Measurements from ENCODE around the gene SLC33A1.
"Not testable (repeated sequence)": the region's sequence is repeated elsewhere in the genome, so short reads cannot be mapped to it uniquely, and the experiment has no call there.

SLC33A1 gene

GRCh38 chr3:155853214-155854140, 750 bp downstream of the SLC33A1 start:
- CTCF ChIA-PET: interaction anchor here (0.6 to 1.0 kb wide), 2 partner anchors 16 to 1318 kb away, joined by 3 to 4 read pairs; no protein-coding TSS in a partner anchor
- POLR2A ChIA-PET: interaction anchor here (1.8 to 2.1 kb wide), 2 partner anchors 16 to 48 kb away, joined by 11 to 12 read pairs; partner anchors contain the start of genes C3orf33 and GMPS
- TF ChIP-seq ARNT (IDR thresholded peaks at IDR 0.05) (no peak), CTBP1 (IDR thresholded peaks at IDR 0.05; ENCODE audit: borderline replicate concordance) (no peak), TARDBP (IDR thresholded peaks at IDR 0.05) (no peak), ZNF384 (IDR thresholded peaks at IDR 0.05) (no peak), SUZ12 (IDR thresholded peaks at IDR 0.05) (no peak), BHLHE40 (IDR thresholded peaks at IDR 0.05; ENCODE audit: borderline replicate concordance) (no peak), SP1 (IDR thresholded peaks at IDR 0.05) (no peak), LEF1 (IDR thresholded peaks at IDR 0.05; ENCODE audit: borderline replicate concordance) (no peak), NFRKB (IDR thresholded peaks at IDR 0.05) (no peak), FOXA1 (IDR thresholded peaks at IDR 0.05) (no peak), L3MBTL2 (conservative IDR thresholded peaks at IDR 0.05) (no peak), FOXM1 (IDR thresholded peaks at IDR 0.05; ENCODE audit: borderline replicate concordance) (no peak), FOXK2 (IDR thresholded peaks at IDR 0.05) (no peak), ELF4 (IDR thresholded peaks at IDR 0.05) (no peak), HDGF (IDR thresholded peaks at IDR 0.05; ENCODE audit: borderline replicate concordance) (no peak)
- TF ChIP-seq, protein P1, sequence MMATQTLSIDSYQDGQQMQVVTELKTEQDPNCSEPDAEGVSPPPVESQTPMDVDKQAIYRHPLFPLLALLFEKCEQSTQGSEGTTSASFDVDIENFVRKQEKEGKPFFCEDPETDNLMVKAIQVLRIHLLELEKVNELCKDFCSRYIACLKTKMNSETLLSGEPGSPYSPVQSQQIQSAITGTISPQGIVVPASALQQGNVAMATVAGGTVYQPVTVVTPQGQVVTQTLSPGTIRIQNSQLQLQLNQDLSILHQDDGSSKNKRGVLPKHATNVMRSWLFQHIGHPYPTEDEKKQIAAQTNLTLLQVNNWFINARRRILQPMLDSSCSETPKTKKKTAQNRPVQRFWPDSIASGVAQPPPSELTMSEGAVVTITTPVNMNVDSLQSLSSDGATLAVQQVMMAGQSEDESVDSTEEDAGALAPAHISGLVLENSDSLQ (IDR thresholded peaks at IDR 0.05): no peak
- peak; percentile 30 for DNase-seq (ENCODE audit: extremely low spot score)

DNA sequence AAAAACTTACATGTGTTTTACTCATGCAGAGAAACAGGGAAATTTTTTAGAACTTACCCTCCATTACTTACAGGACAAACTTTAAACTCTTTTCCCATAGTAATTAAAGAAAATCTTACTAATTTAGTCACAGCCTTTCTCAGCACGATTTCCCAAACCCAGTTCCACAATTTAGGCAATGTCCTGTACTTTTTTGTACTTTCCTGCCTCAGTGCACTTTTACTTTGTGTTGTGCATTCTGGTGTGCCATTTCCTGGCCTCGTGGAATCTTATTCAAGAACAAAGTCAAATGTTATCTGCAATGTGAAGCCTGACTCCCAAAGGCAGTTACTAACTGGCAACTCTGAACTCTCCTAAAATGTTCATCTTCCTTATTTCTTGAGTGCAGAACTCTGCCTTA, 1.9 kb downstream of the SLC33A1 start:
- no peak for TF ChIP-seq L3MBTL2 (conservative IDR thresholded peaks at IDR 0.05)
- TF ChIP-seq SP1 (IDR thresholded peaks at IDR 0.05): no peak
- no peak for TF ChIP-seq HDGF (IDR thresholded peaks at IDR 0.05; ENCODE audit: borderline replicate concordance)
- TF ChIP-seq ZNF384 (IDR thresholded peaks at IDR 0.05): no peak
- no peak for TF ChIP-seq TARDBP (IDR thresholded peaks at IDR 0.05)
- no peak for TF ChIP-seq ELF4 (IDR thresholded peaks at IDR 0.05)
- TF ChIP-seq BHLHE40 (IDR thresholded peaks at IDR 0.05; ENCODE audit: borderline replicate concordance): no peak
- TF ChIP-seq FOXM1 (IDR thresholded peaks at IDR 0.05; ENCODE audit: borderline replicate concordance): no peak
- TF ChIP-seq, protein P1 (IDR thresholded peaks at IDR 0.05): no peak
- no peak for TF ChIP-seq NFRKB (IDR thresholded peaks at IDR 0.05)
- TF ChIP-seq SUZ12 (IDR thresholded peaks at IDR 0.05): no peak
- TF ChIP-seq ARNT (IDR thresholded peaks at IDR 0.05): no peak
- no peak for TF ChIP-seq FOXA1 (IDR thresholded peaks at IDR 0.05)
- no peak for TF ChIP-seq CTBP1 (IDR thresholded peaks at IDR 0.05; ENCODE audit: borderline replicate concordance)
- TF ChIP-seq LEF1 (IDR thresholded peaks at IDR 0.05; ENCODE audit: borderline replicate concordance): no peak
- TF ChIP-seq FOXK2 (IDR thresholded peaks at IDR 0.05): no peak
- no peak for DNase-seq (ENCODE audit: extremely low spot score)
- ChIA-PET POLR2A (interaction anchor here (1.8 to 2.1 kb wide), 2 partner anchors 18 to 46 kb away, joined by 11 to 12 read pairs; partner anchors contain the start of genes C3orf33 and GMPS), CTCF (no interaction called here)

- CTCF ChIA-PET: interaction anchor here (1.0 kb wide), 1 partner anchor 43 kb away, joined by 4 read pairs; the partner anchor contains the start of gene C3orf33
- POLR2A ChIA-PET; DNase-seq (ENCODE audit: extremely low spot score): not testable (repeated sequence)
Observed at GRCh38 chr3:155849404-155849803, 4.8 kb downstream of the SLC33A1 start.

GRCh38 chr3:155847993-155848392, 6.2 kb downstream of the SLC33A1 start:
- CTCF ChIA-PET: no interaction called here
- no peak for DNase-seq (ENCODE audit: extremely low spot score)
- POLR2A ChIA-PET: no interaction called here
- TF ChIP-seq, protein P1 (IDR thresholded peaks at IDR 0.05): no peak
- TF ChIP-seq NFRKB (IDR thresholded peaks at IDR 0.05) (no peak), LEF1 (IDR thresholded peaks at IDR 0.05; ENCODE audit: borderline replicate concordance) (no peak), FOXM1 (IDR thresholded peaks at IDR 0.05; ENCODE audit: borderline replicate concordance) (no peak), ARNT (IDR thresholded peaks at IDR 0.05) (no peak), L3MBTL2 (conservative IDR thresholded peaks at IDR 0.05) (no peak), TARDBP (IDR thresholded peaks at IDR 0.05) (no peak), FOXK2 (IDR thresholded peaks at IDR 0.05) (no peak), SP1 (IDR thresholded peaks at IDR 0.05) (no peak), BHLHE40 (IDR thresholded peaks at IDR 0.05; ENCODE audit: borderline replicate concordance) (no peak), ZNF384 (IDR thresholded peaks at IDR 0.05) (no peak), ELF4 (IDR thresholded peaks at IDR 0.05) (no peak), HDGF (IDR thresholded peaks at IDR 0.05; ENCODE audit: borderline replicate concordance) (no peak), CTBP1 (IDR thresholded peaks at IDR 0.05; ENCODE audit: borderline replicate concordance) (no peak)

DNA sequence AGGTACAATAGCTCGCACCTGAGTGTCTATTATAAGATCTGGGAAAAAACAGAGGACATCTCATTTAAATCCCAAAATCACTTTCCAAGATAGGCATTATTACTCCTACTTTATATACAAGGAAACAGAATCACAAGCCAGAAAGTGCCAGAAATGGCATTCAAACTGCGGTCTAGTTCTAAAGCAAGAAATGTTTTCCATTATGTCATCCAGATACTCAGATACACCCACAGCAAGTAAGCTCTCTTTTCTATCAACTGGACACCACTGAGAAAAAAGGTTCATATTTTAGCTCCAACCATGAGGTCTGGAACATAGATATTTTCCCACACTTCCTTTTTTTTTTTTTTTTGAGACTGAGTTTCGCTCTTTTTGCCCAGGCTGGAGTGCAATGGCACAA, 8.1 kb downstream of the SLC33A1 start:
- CTCF ChIA-PET: no interaction called here
- DNase-seq (ENCODE audit: extremely low spot score): no peak
- POLR2A ChIA-PET: interaction anchor here (1.0 kb wide), 1 partner anchor 40 kb away, joined by 3 read pairs; the partner anchor contains the start of gene C3orf33
- no peak for TF ChIP-seq BHLHE40 (IDR thresholded peaks at IDR 0.05; ENCODE audit: borderline replicate concordance)
- TF ChIP-seq SP1 (IDR thresholded peaks at IDR 0.05): no peak
- TF ChIP-seq CTBP1 (IDR thresholded peaks at IDR 0.05; ENCODE audit: borderline replicate concordance): no peak
- TF ChIP-seq HDGF (IDR thresholded peaks at IDR 0.05; ENCODE audit: borderline replicate concordance): no peak
- no peak for TF ChIP-seq FOXM1 (IDR thresholded peaks at IDR 0.05; ENCODE audit: borderline replicate concordance)
- no peak for TF ChIP-seq ARNT (IDR thresholded peaks at IDR 0.05)
- no peak for TF ChIP-seq LEF1 (IDR thresholded peaks at IDR 0.05; ENCODE audit: borderline replicate concordance)
- TF ChIP-seq NFRKB (IDR thresholded peaks at IDR 0.05): no peak
- TF ChIP-seq, protein P1 (IDR thresholded peaks at IDR 0.05): no peak
- TF ChIP-seq ELF4 (IDR thresholded peaks at IDR 0.05): no peak
- no peak for TF ChIP-seq L3MBTL2 (conservative IDR thresholded peaks at IDR 0.05)
